ENCODE results near the gene CKAP2L. TPM values are rescaled to one million over a fixed set of nuclear protein-coding genes. Genes with fewer than 3 reads are reported as not detected.

CKAP2L gene
- total and polyA plus RNA-seq, 9 of the 15 experiments (the other 6 are each of a cell fraction or from before 2014, with no cell fraction given) = 10.4 to 21.9 (median 14.2) TPM

- FAIRE-seq = no peak
- H3K9ac ChIP-seq (ENCODE audit: insufficient read depth in 1 of 2, low read depth in 2 of 2, low read length in 2 of 2) = peak overlapping the region in 1 of 2 experiments; percentile 70; a peak in 2 of 4 replicates
- H3K79me2 ChIP-seq (ENCODE audit: control insufficient read depth, insufficient read depth, low read length) = no peaks in the 10 kb centered on the region
- in situ Hi-C loops (cut with MboI) (no loop called here), intact Hi-C loops (cut with micrococcal nuclease) (loop anchor here (10.0 kb wide), 1 partner anchor 237 kb away; the partner anchor contains the start of gene TTL)
- no TSS peak for BruUV-seq (replicated peaks)
- H3K4me1 ChIP-seq (replicated peaks in 1 of 2; ENCODE audit: control insufficient read depth in 2 of 2, insufficient read depth in 2 of 2, low read length in 2 of 2) = peaks cover 26 to 60% of the 10 kb centered on the region in 2 experiments; a peak in 4 of 5 replicates
- no peak for ATAC-seq
- ChIA-PET CTCF (ENCODE audit: low intra/inter-chr PET ratio) (no interaction called here), POLR2A (interaction anchor here (0.7 to 1.4 kb wide), 2 partner anchors 18 to 20 kb away, joined by 3 to 4 read pairs; no protein-coding TSS in a partner anchor)
- no peak overlapping the region for H3K27ac ChIP-seq (ENCODE audit: extremely low read depth, low read depth, low read length)
- 0 out of 2 replicates have a peak overlapping the region, but pooled peaks have one; percentile 32 for H2AFZ ChIP-seq (ENCODE audit: low read depth, low read length)
- H3K27me3 ChIP-seq (ENCODE audit: control insufficient read depth in 2 of 2, insufficient read depth in 2 of 2, low read length in 2 of 2) = no peaks in the 10 kb centered on the region
- no peaks in the 10 kb centered on the region for H3K36me3 ChIP-seq (ENCODE audit: control insufficient read depth, insufficient read depth, low read length)
- WGBS (ENCODE audit: insufficient coverage, low coverage, missing lambda C conversion rate) = 92% methylated on average over 15 of the region's 23 CpGs
- TF ChIP-seq NR2C2 (CRISPR knock-in tag; IDR thresholded peaks at IDR 0.05) = no peak
- TF ChIP-seq NR2C2 (tag; IDR thresholded peaks at IDR 0.05) = no peak
- TF ChIP-seq MBD1 (CRISPR knock-in tag; IDR thresholded peaks at IDR 0.05) = no peak
- TF ChIP-seq ZNF780A (CRISPR knock-in tag; IDR thresholded peaks at IDR 0.05) = no peak
- no peak for TF ChIP-seq EGR1 (conservative IDR thresholded peaks at IDR 0.05)
- peak; percentile 77 for TF ChIP-seq ZNF263 (CRISPR knock-in tag; IDR thresholded peaks at IDR 0.05; ENCODE audit: borderline replicate concordance)
- H3K4me2 ChIP-seq (ENCODE audit: insufficient read depth, low read length) = peak overlapping the region; percentile 41; the same call in 1 of the 2 replicates
- no peak overlapping the region for H3K4me3 ChIP-seq
- no peak for DNase-seq (ENCODE audit: extremely low read depth in 1 of 4, low spot score in 3 of 4)
- no peaks in the 10 kb centered on the region for H3K9me1 ChIP-seq (ENCODE audit: control insufficient read depth, insufficient read depth, low read length)
- H4K20me1 ChIP-seq (replicated peaks; ENCODE audit: control insufficient read depth, insufficient read depth, low read length) = no peaks in the 10 kb centered on the region
- H3K9me3 ChIP-seq (replicated peaks; ENCODE audit: control insufficient read depth, insufficient read depth, low read depth, low read length) = peaks cover 1% of the 10 kb centered on the region; the same call in 1 of the 2 replicates
Measured at GRCh38 chr2:112721819-112722522, 42.4 kb downstream of the CKAP2L start.
